Ammon's horn (tissue), 1 donor: Measurements from ENCODE around the gene PHTF2.

Experiments used
- DNase-seq: peaks from one replicate; pipeline ENCODE4 v3.0.0-alpha.2; 2016; ENCODE audit warnings: low spot score

Gene PHTF2

GRCh38 chr7:77794000-77794399 is 4.6 kb upstream of the PHTF2 start:
- no peak for DNase-seq

GRCh38 chr7:77796109-77796508 is 2.5 kb upstream of the PHTF2 start:
- no peak for DNase-seq

- no peak for DNase-seq
Observed at GRCh38 chr7:77796960-77797359, 1.6 kb upstream of the PHTF2 start.

GRCh38 chr7:77797734-77798393 is 709 bp upstream of the PHTF2 start:
- no peak for DNase-seq

- DNase-seq = peak; percentile 60
Observed at GRCh38 chr7:77799078-77799964, 748 bp downstream of the PHTF2 start.

- DNase-seq = no peak
Observed at GRCh38 chr7:77800158-77800557, 1.6 kb downstream of the PHTF2 start.

- no peak for DNase-seq
Observed at GRCh38 chr7:77800730-77801129, 2.2 kb downstream of the PHTF2 start.

GRCh38 chr7:77802557-77803405 is 4.2 kb downstream of the PHTF2 start:
- DNase-seq = no peak

- DNase-seq = no peak
Observed at GRCh38 chr7:77806425-77806824, 7.9 kb downstream of the PHTF2 start.

- DNase-seq = no peak
Observed at GRCh38 chr7:77808517-77808916, 9.9 kb downstream of the PHTF2 start.

GRCh38 chr7:77811516-77812289 is 13.1 kb downstream of the PHTF2 start:
- DNase-seq = no peak

- DNase-seq = no peak
Observed at GRCh38 chr7:77812290-77812685, 13.7 kb downstream of the PHTF2 start.

GRCh38 chr7:77813180-77813579 is 14.6 kb downstream of the PHTF2 start:
- no peak for DNase-seq

GRCh38 chr7:77819021-77819420 is 20.4 kb downstream of the PHTF2 start:
- DNase-seq = no peak

GRCh38 chr7:77820967-77821366 is 22.4 kb downstream of the PHTF2 start:
- DNase-seq = no peak

GRCh38 chr7:77822269-77822668 is 23.7 kb downstream of the PHTF2 start:
- no peak for DNase-seq

GRCh38 chr7:77823787-77824186 is 25.2 kb downstream of the PHTF2 start:
- no peak for DNase-seq

GRCh38 chr7:77824636-77825035 is 26.1 kb downstream of the PHTF2 start:
- DNase-seq = no peak

GRCh38 chr7:77825131-77825530 is 26.6 kb downstream of the PHTF2 start:
- no peak for DNase-seq

GRCh38 chr7:77826300-77826699 is 27.7 kb downstream of the PHTF2 start:
- no peak for DNase-seq

GRCh38 chr7:77827999-77828398 is 29.4 kb downstream of the PHTF2 start:
- DNase-seq = no peak
